Neural cell (in vitro differentiated cells): ENCODE results near the gene PDE6C. TPM values are rescaled to one million over a fixed set of nuclear protein-coding genes. Genes with fewer than 3 reads are reported as not detected.

Experiments used
- H2AFZ ChIP-seq: fragments of 200-600, 300-800 bp; sonication (generic), shearing (Covaris generic); 2 replicates; pipeline ENCODE4 v1.6.0; 2014; ENCODE audit warnings: low read depth, mild to moderate bottlenecking, antibody characterized with exemption, low read length, moderate library complexity
- H3F3A ChIP-seq: fragments of 200-600 bp; shearing (Covaris generic); 2 replicates; pipeline ENCODE4 v1.6.1; 2016; ENCODE audit warnings: mild to moderate bottlenecking, moderate library complexity, mixed read lengths, antibody characterized with exemption, low read length; ENCODE audit not compliant: insufficient read depth, poor library complexity, severe bottlenecking
- H3K27ac ChIP-seq: fragments of 200-600, 300-800 bp; sonication (generic), shearing (Covaris generic); 2 replicates; pipeline ENCODE4 v1.5.1; 2014; ENCODE audit warnings: mild to moderate bottlenecking, low read length, moderate library complexity
- H3K27me3 ChIP-seq: fragments of 300-800, 200-600 bp; sonication (generic), shearing (Covaris generic); 2 replicates; pipeline ENCODE4 v1.6.0; 2014; ENCODE audit warnings: mild to moderate bottlenecking, low read depth, low read length, moderate library complexity; ENCODE audit not compliant: insufficient read depth
- H3K36me3 ChIP-seq: fragments of 300-800, 200-600 bp; sonication (generic), shearing (Covaris generic); 2 replicates; pipeline ENCODE4 v1.5.1; 2014; ENCODE audit warnings: mild to moderate bottlenecking, antibody characterized with exemption, low read length, moderate library complexity; ENCODE audit not compliant: insufficient read depth
- H3K4me2 ChIP-seq: fragments of 300-800, 200-600 bp; sonication (generic), shearing (Covaris generic); 2 replicates; pipeline ENCODE4 v1.6.0; 2014; ENCODE audit warnings: mild to moderate bottlenecking, low read length
- H3K4me3 ChIP-seq: fragments of 300-800, 200-600 bp; sonication (generic), shearing (Covaris generic); 2 replicates; pipeline ENCODE4 v1.5.1; 2014; ENCODE audit warnings: mild to moderate bottlenecking, low read length, moderate library complexity
- H3K79me2 ChIP-seq: fragments of 200-600 bp; shearing (Covaris generic); replicated peaks from 2 replicates; pipeline ENCODE4 v1.6.0; 2014; ENCODE audit warnings: mild to moderate bottlenecking, low read length, moderate library complexity; ENCODE audit not compliant: insufficient read depth
- H3K9ac ChIP-seq: fragments of 300-800, 200-600 bp; sonication (generic), shearing (Covaris generic); 2 replicates; pipeline ENCODE4 v1.6.1; 2016; ENCODE audit warnings: mild to moderate bottlenecking, low read length, mixed read lengths
- H3K9me2 ChIP-seq: fragments of 200-600 bp; shearing (Covaris generic); 2 replicates; pipeline ENCODE4 v1.6.1; 2016; ENCODE audit warnings: mild to moderate bottlenecking, low read length, mixed read lengths; ENCODE audit not compliant: insufficient read depth
- H3K9me3 ChIP-seq: fragments of 200-600, 300-800 bp; sonication (generic), shearing (Covaris generic); 2 replicates; pipeline ENCODE4 v1.6.1; 2016; ENCODE audit warnings: mild to moderate bottlenecking, mixed run types, low read length, moderate library complexity, mixed read lengths
- H4K20me1 ChIP-seq: fragments of 200-600 bp; shearing (Covaris generic); 2 replicates; pipeline ENCODE4 v1.6.1; 2016; ENCODE audit warnings: mild to moderate bottlenecking, mixed run types; ENCODE audit not compliant: insufficient read depth
- CTCF ChIP-seq: fragments of 450-650 bp; IDR thresholded peaks from 2 replicates; pipeline ENCODE4 v1.5.1; 2014; ENCODE audit warnings: antibody characterized with exemption, mild to moderate bottlenecking, moderate library complexity; ENCODE audit not compliant: poor library complexity, severe bottlenecking
- EP300 ChIP-seq: fragments of 450-650 bp; conservative IDR thresholded peaks from 2 replicates; pipeline ENCODE4 v1.6.1; 2014; ENCODE audit warnings: antibody characterized with exemption, mild to moderate bottlenecking, moderate library complexity; ENCODE audit not compliant: poor library complexity, severe bottlenecking
- EZH2 ChIP-seq: fragments of 200-600, 300-800 bp; shearing (Covaris generic), sonication (generic); IDR thresholded peaks from 2 replicates; pipeline ENCODE4 v1.6.1; 2014; ENCODE audit warnings: antibody characterized with exemption, low read length, borderline replicate concordance, mild to moderate bottlenecking; ENCODE audit not compliant: insufficient read depth, poor library complexity, severe bottlenecking
- MXI1 ChIP-seq: fragments of 450-650 bp; conservative IDR thresholded peaks from 2 replicates; pipeline ENCODE4 v1.6.1; 2014; ENCODE audit warnings: antibody characterized with exemption, mild to moderate bottlenecking; ENCODE audit not compliant: poor library complexity, severe bottlenecking
- POLR2AphosphoS5 ChIP-seq: IDR thresholded peaks from 2 replicates; pipeline ENCODE4 v1.6.1; 2012
- RAD21 ChIP-seq: fragments of 450-650 bp; conservative IDR thresholded peaks from 2 replicates; pipeline ENCODE4 v1.6.1; 2014; ENCODE audit warnings: antibody characterized with exemption, mild to moderate bottlenecking, moderate library complexity
- REST ChIP-seq: IDR thresholded peaks from 2 replicates; pipeline ENCODE4 v1.6.1; 2012; ENCODE audit warnings: borderline replicate concordance
- SMC3 ChIP-seq: fragments of 450-650 bp; conservative IDR thresholded peaks from 2 replicates; pipeline ENCODE4 v1.6.1; 2014; ENCODE audit warnings: antibody characterized with exemption, mild to moderate bottlenecking, moderate library complexity; ENCODE audit not compliant: poor library complexity
- TAF1 ChIP-seq: IDR thresholded peaks from 2 replicates; pipeline ENCODE4 v1.6.1; 2012; ENCODE audit warnings: low read depth
- polyA minus RNA-seq: library from RNA; depleted of rRNA, polyadenylated mRNA; stranded (reverse); fragments of >200 nt; gene quantifications from 2 replicates; pipeline ENCODE4 v1.2.3, GENCODE V29; 2014
- polyA plus RNA-seq: library from polyadenylated mRNA; depleted of rRNA; stranded (reverse); fragments of >200 nt; gene quantifications from 2 replicates; pipeline ENCODE4 v1.2.3, GENCODE V29; 2014

The PDE6C gene
- polyA plus RNA-seq (not detected in 2 replicates), polyA minus RNA-seq (not detected in 2 replicates)

GRCh38 chr10:93612311-93612710, at the start of gene PDE6C:
Gene PDE6C (plus strand): TSS chr10:93612537. CDS start chr10:93612726, 189 bp downstream.
- Histone ChIP-seq H4K20me1 (no peaks in the 10 kb centered on the region), H3K9me2 (no peaks in the 10 kb centered on the region), H3K4me3 (no peak within 1 kb of the TSS), H3K9me3 (no peaks in the 10 kb centered on the region), H2AFZ (no peak within 1 kb of the TSS), H3K27me3 (no peaks in the 10 kb centered on the region), H3K36me3 (no peaks in the 10 kb centered on the region), H3K27ac (no peak within 1 kb of the TSS), H3K79me2 (no peaks in the 10 kb centered on the region), H3F3A (no peaks in the 10 kb centered on the region), H3K4me2 (no peak within 1 kb of the TSS), H3K9ac (no peak within 1 kb of the TSS)
- no peak for TF ChIP-seq SMC3
- no peak for TF ChIP-seq MXI1
- no peak for TF ChIP-seq CTCF
- no peak for TF ChIP-seq RAD21
- TF ChIP-seq TAF1 = no peak
- no peak for TF ChIP-seq REST
- no peak for TF ChIP-seq EZH2
- no peak for TF ChIP-seq EP300
- no peak for TF ChIP-seq POLR2AphosphoS5

- Histone ChIP-seq H3K9me2 (no peaks in the 10 kb centered on the region), H3K27me3 (peaks cover 57% of the 10 kb centered on the region), H3K4me2 (no peak overlapping the region)
Measured at GRCh38 chr10:93565446-93565845, 46.9 kb upstream of the PDE6C start.

More at GRCh38 chr10:93565446-93565845, 46.9 kb upstream of the PDE6C start:
- no peaks in the 10 kb centered on the region for H3K79me2 ChIP-seq
- no peak overlapping the region for H3K27ac ChIP-seq
- no peaks in the 10 kb centered on the region for H3K9me3 ChIP-seq
- no peak for TF ChIP-seq CTCF
- no peak for TF ChIP-seq SMC3
- no peak for TF ChIP-seq EP300
- no peak overlapping the region for H3K9ac ChIP-seq
- H4K20me1 ChIP-seq = no peaks in the 10 kb centered on the region
- H3K36me3 ChIP-seq = no peaks in the 10 kb centered on the region
- no peak overlapping the region for H3K4me3 ChIP-seq
- H2AFZ ChIP-seq = no peak overlapping the region
- no peaks in the 10 kb centered on the region for H3F3A ChIP-seq
